HL-60/S4 treated with phorbol 12-myristate 13-acetate at 8.2 ng/mL for 4 days and 3 days (cell line): Measurements from ENCODE around the gene PRKACG.

ENCODE experiments used
- in situ Hi-C: fragments of 300-500 bp; cut with MboI; formaldehyde crosslinking; loops from 2 replicates; pipeline ENCODE4 v1.15.0; 2022; ENCODE audit warnings: low sequenced_read_pairs

The PRKACG gene

DNA sequence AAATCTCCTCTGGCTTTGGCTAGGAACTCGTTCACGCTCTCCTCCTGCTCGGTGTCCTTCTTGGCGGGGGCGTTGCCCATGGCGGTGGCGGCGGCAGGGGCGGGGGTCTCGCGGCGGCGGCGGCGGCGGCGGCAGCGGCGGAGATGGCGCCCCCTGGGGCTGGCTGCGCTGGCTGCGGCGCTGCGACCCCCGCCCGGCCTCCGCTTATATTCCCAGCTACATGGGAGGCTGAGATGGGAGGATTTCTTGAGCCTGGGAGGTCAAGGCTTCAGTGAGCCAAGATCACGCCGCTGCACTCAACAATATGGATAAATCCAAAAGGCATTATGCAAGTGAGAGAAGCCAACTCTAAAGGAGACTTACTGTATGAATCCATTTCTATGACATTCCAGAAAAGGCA is at the start of gene PRKACG:
Gene PRKACG (minus strand): TSS at position 101 of the 400 bp plus-strand sequence. CDS start 21 bp downstream, at position 80.
- in situ Hi-C loops: loop anchor here (25.0 kb wide), 1 partner anchor 427 kb away; no protein-coding TSS in a partner anchor

DNA sequence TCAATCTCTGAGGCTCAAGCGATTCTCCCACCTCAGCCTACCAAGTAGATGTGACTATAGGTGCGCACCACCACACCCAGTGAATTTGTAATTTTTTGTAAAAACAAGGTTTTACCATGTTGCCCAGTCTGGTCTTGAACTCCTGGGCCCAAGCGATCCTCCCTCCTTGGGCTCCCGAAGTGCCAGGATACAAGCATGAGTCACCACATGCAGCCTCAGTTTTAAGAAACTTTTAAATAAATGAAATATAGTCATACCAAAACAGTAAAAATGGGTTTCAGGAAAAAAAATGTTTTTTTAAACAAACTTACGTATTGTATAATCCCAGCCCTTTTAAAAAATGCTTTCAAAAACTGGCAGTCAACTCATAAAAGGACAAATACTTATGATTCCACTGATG is 48.3 kb upstream of the PRKACG start:
- in situ Hi-C loops: no loop called here

GRCh38 chr9:69060766-69061165 is 46.9 kb upstream of the PRKACG start:
- in situ Hi-C loops: no loop called here

DNA sequence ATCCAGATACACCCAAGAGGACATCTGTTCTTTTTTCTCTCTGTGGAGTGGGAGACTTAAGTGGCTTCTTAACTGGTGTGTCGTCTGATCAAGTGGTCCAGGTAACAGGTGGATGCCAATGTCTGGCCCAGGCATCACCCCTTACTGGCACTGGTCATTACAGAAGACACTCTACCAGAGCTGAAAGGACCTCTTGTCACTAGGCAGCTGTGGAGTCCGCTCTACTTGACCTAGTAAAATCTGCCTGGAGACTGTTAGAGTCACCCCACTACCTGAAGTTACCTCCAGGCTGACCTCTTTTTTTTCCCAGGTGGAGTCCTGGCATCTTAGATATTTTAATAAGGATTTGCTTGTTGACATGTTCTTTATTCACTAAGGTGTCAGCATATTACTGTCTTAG is 44.2 kb upstream of the PRKACG start:
- in situ Hi-C loops: loop anchor here (10.0 kb wide), 1 partner anchor 137 kb away; no protein-coding TSS in a partner anchor

- in situ Hi-C loops: loop anchor here (10.0 kb wide), 1 partner anchor 138 kb away; no protein-coding TSS in a partner anchor
Observed at GRCh38 chr9:69056191-69056815, 42.4 kb upstream of the PRKACG start.

DNA sequence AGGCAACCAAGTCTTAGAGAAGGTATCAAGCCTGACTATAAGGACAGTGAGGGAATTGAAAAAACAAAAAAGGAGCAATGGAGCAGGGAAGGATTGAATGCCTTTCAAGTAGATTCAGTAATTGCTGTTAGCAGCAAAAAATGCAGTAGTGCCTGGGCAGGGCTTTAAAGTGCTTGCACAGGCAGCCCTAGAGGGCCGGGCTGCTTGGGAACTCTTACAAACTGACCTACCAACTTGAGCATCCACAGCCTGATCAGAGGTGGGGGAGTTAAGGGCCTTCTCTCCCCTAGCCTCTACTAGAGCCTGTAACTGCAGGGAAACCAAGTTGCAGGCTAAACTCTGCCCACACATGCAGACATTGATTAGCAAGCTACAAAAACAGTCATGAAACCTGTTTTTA is 41.1 kb upstream of the PRKACG start:
- in situ Hi-C loops: loop anchor here (10.0 kb wide), 1 partner anchor 140 kb away; no protein-coding TSS in a partner anchor

DNA sequence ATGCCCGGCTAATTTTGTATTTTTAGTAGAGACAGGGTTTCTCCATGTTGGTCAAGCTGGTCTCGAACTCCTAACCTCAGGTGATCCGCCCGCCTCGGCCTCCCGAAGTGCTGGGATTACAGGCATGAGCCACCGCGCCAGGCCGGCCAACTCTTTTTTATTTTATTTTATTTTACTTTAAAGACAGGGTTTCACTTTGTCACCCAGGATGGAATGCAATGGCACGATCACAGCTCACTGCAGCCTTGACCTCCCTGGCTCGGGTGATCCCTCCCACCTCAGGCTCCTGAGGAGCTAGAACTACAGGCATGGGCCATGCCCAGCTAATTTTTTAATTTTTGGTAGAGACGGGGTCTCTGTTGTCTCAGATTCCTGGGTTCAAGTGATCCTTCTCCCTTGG is 37.0 kb upstream of the PRKACG start:
- in situ Hi-C loops: loop anchor here (10.0 kb wide), 1 partner anchor 144 kb away; no protein-coding TSS in a partner anchor

- in situ Hi-C loops: no loop called here
Observed at GRCh38 chr9:69049094-69049493, 35.2 kb upstream of the PRKACG start.

DNA sequence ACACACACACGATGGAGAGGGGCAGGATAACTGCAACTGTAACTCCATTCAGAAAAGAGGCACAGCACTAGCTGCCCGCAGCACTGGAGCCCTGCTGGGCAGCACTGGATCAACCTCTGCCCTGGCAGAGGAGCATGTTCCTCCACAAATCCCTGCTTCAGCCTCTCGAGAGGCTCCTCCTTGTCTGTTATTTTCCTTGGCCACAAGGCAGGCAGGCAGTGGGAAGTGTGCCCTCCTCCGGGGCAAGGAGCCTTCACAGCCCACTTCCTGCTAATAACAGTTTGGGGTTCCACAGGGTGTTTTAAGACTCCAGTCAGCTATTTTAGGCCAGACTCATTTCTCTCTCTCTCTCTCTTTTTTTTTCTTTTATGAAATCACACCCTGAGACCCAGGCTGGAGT is 33.5 kb upstream of the PRKACG start:
- in situ Hi-C loops: no loop called here

DNA sequence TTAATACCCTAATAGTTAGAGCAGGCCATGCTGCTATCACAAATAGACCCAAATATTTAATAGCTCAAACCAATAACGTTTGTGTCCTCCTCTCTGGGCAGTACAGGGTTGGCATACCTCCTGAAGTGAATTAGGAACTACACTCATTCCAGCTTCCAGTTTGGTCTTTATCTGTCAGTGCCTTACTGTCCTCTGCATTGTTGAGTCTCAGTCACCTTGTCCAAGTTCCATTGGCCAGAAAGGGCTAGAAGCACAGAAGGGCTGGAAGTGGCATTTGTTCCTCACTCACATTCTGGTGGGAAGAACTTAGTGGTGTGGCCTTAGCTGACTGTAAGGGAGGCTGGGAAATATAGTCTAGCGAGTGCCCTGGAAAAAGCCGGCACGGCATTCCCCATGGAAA is 32.8 kb upstream of the PRKACG start:
- in situ Hi-C loops: no loop called here

- in situ Hi-C loops: no loop called here
Observed at GRCh38 chr9:69045821-69046220, 31.9 kb upstream of the PRKACG start.

DNA sequence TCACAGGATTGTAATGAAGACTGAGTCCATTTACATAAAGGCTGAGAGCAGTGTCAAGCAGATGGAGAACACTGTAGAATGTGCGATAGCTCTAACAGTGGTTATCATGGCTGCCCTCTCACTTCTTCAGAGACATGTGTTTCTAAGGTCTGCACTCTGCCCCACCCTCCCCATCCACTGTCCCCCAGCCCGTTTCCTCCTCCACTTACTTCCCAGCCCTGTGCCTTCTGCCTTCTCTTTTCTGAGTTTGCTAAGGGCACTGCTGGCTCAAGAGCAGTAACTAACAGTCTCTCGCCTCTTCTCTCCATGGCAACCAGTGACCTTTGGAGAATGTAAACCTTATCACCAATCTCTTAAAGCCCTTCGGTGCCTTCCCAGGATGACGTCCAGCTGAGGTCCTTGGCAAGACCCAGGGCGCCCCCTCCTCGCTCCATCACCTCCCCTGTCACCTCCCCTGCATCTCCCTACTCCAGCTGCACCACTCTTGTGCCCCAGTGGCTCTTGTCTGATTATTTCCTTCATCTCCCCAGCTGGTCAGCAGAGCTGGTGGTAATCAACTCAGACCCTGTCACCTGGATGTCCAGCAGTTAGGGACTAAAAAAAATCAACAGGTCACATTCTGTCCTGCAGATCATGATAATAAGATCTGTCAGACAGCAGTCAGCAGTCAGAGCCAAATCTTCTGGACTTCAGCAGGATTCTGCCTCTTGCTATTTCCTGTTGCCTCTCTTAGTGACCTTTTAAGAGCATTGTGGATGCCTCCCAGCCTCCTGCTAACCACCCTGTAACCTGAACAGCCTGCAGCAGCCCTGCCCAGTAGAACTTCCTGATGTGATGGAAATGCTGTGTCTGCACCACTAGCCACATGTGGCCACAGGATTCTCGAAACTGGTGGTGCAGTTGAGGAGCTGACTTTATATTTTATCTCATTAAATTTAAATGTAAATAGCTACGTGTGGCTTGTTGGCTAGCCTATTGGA is 30.6 kb upstream of the PRKACG start:
- in situ Hi-C loops: no loop called here

DNA sequence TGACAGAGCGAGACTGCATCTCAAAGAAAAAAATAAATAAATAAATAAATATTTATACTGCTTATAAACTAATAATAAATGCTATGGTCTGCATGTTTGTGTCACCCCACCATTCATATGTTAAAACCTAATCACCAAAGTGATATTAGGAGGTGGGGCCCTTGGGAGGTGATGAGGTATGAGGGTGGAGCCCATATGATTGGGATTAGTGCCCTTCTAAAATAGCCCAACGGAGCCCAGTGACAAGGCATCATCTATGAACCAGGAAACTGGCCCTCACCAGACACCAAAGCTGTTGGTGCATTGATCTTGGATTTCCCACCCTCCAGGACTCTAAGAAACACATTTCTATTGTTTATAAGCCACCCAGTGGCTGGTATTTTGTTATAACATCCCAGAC is 26.7 kb upstream of the PRKACG start:
- in situ Hi-C loops: no loop called here

- in situ Hi-C loops: no loop called here
Observed at GRCh38 chr9:69036799-69037198, 22.9 kb upstream of the PRKACG start.

DNA sequence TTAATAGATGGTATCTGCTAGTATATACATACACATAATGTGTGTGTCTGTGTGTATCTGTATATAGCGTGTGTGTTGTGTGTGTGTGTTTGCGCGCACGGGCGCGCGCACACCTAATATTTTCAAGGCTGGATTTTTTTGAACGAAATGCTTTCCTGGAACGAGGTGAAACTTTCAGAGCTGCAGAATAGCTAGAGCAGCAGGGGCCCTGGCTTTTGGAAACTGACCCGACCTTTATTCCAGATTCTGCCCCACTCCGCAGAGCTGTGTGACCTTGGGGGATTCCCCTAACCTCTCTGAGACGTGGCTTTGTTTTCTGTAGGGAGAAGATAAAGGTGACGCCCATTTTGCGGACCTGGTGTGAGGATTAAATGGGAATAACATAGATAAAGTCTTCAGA is 22.4 kb upstream of the PRKACG start:
- in situ Hi-C loops: no loop called here

DNA sequence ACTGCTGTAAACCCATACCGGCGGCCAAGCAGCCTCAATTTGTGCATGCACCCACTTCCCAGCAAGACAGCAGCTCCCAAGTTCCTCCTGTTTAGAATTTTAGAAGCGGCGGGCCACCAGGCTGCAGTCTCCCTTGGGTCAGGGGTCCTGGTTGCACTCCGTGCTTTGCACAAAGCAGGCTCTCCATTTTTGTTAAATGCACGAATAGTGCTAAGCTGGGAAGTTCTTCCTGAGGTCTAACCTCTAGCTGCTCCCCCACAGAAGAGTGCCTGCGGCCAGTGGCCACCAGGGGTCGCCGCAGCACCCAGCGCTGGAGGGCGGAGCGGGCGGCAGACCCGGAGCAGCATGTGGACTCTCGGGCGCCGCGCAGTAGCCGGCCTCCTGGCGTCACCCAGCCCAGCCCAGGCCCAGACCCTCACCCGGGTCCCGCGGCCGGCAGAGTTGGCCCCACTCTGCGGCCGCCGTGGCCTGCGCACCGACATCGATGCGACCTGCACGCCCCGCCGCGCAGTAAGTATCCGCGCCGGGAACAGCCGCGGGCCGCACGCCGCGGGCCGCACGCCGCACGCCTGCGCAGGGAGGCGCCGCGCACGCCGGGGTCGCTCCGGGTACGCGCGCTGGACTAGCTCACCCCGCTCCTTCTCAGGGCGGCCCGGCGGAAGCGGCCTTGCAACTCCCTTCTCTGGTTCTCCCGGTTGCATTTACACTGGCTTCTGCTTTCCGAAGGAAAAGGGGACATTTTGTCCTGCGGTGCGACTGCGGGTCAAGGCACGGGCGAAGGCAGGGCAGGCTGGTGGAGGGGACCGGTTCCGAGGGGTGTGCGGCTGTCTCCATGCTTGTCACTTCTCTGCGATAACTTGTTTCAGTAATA is 21.8 kb upstream of the PRKACG start, which contains the start of gene FXN:
Gene FXN (plus strand): TSS at position 315 of the 871 bp plus-strand sequence. CDS start 31 bp downstream, at position 346.
- in situ Hi-C loops: no loop called here

DNA sequence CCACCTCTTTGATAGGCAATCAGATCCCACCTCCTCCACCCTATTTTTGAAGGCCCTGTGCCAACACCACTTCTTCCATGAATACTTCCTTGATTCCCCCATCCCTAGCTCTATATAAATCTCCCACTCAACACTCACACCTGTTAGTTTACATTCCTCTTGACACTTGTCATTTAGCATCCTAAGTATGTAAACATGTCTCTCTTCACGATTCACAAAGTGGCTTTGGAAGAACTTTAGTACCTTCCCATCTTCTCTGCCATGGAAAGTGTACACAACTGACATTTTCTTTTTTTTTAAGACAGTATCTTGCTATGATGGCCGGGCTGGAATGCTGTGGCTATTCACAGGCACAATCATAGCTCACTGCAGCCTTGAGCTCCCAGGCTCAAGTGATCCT is 20.2 kb upstream of the PRKACG start:
- in situ Hi-C loops: no loop called here

DNA sequence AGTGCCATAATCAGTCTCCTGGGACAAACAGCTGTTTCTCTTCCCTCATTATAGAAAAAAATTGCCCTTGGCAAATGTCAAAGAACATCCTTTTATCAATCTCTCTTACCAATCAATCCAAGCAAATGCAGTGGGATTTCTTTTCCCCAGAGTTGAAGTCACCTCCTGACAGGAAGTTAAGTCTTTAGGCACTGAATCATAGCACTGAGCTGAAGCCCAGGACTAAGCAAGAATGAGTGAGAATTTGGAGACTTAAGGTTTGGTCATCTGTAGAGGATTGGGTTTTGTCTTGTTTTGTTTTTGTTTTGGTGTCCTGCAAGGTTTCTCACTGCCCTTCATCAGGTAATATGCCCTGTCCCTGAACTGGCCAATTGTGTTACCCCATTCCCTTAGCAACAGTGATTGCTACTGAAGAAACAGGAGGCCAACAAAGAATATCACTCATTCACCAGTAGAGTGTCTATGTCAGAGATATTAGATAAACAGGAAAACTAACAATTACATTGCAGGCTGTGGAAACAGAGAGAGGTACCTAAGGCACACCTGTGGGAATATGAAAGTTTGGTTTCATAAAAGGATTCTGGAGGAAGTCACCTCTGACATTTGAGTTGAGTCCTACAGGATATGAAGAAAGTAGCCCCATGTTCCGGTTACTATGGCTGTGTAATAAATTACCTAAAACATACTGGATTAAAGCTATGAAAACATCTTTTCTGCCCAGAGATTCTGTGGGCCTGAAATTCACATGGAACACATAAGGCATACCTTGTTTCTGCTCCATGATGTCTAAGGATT is 17.1 kb upstream of the PRKACG start:
- in situ Hi-C loops: no loop called here

DNA sequence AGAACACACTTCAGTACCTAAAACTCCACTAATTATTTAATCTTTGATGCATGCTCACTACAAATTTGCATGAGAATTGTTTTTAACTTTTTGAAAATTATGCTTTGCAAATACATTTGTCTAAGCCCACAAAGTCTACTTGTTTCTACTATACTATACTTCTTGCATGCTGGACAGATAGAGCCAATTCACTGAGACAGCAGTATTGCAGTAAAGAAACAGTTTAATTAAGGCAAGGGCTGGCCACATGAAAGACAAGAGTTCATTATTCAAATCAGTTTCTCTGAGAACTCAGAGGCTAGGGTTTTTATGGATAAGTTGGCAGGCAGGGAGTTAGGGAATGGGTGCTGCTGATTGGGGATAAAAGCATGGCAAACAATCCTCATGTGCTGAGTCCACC is 15.6 kb upstream of the PRKACG start:
- in situ Hi-C loops: no loop called here

GRCh38 chr9:69028754-69029153 is 14.8 kb upstream of the PRKACG start:
- in situ Hi-C loops: no loop called here
